Liver (tissue), 9 donors: ENCODE results near the gene SSBP2. TPM values are rescaled to one million over a fixed set of nuclear protein-coding genes. Genes with fewer than 3 reads are reported as not detected.

Experiments
- DNase-seq: peaks from one replicate; pipeline ENCODE4 v3.0.0-alpha.2; 2017; ENCODE audit warnings: low spot score
- H3K27ac ChIP-seq, 2 donors: one replicate each; pipeline ENCODE4 v1.7.0; 2013; ENCODE audit warnings: inconsistent platforms in 2 of 2, low read length in 2 of 2, control low read depth in 1 of 2, low read depth in 1 of 2, mild to moderate bottlenecking in 1 of 2
- H3K27me3 ChIP-seq, 4 donors: one replicate each; pipeline versions ENCODE4 v1.6.1 to v1.7.0; 2013; ENCODE audit warnings: low read length in 3 of 4, inconsistent platforms in 1 of 4, mild to moderate bottlenecking in 1 of 4, moderate library complexity in 1 of 4; ENCODE audit not compliant: control insufficient read depth in 4 of 4, insufficient read depth in 4 of 4
- H3K36me3 ChIP-seq, 4 donors: one replicate each; pipeline versions ENCODE4 v1.6.1 to v1.7.0; 2013; ENCODE audit warnings: low read length in 3 of 4, mild to moderate bottlenecking in 3 of 4, low read depth in 1 of 4, moderate library complexity in 1 of 4; ENCODE audit not compliant: control insufficient read depth in 4 of 4, insufficient read depth in 3 of 4
- H3K4me1 ChIP-seq, 4 donors: one replicate each; pipeline versions ENCODE4 v1.6.1 to v1.7.0; 2013; ENCODE audit warnings: low read length in 3 of 4, mild to moderate bottlenecking in 3 of 4, moderate library complexity in 1 of 4; ENCODE audit not compliant: control insufficient read depth in 4 of 4, insufficient read depth in 4 of 4
- H3K4me3 ChIP-seq, 3 donors: one replicate each; pipeline versions ENCODE4 v1.6.1 to v1.7.0; 2013; ENCODE audit warnings: low read length in 3 of 3, control low read depth in 1 of 3, low read depth in 1 of 3, mild to moderate bottlenecking in 1 of 3
- H3K9ac ChIP-seq, 2 donors: one replicate each; pipeline ENCODE4 v1.7.0; 2013; ENCODE audit warnings: low read length in 2 of 2, mild to moderate bottlenecking in 2 of 2, moderate library complexity in 2 of 2, control low read depth in 1 of 2, low read depth in 1 of 2
- H3K9me3 ChIP-seq, 4 donors: one replicate each; pipeline versions ENCODE4 v1.6.1 to v1.7.0; 2013; ENCODE audit warnings: low read length in 3 of 4; ENCODE audit not compliant: control insufficient read depth in 4 of 4
- ATF3 ChIP-seq: IDR thresholded peaks from 2 replicates; pipeline ENCODE4 v1.6.1; 2016; ENCODE audit warnings: antibody characterized with exemption
- CTCF ChIP-seq: fragments of 150-350 bp; IDR thresholded peaks from 2 replicates; pipeline ENCODE4 v1.5.1; 2017; ENCODE audit warnings: improper control_type of control experiment, low read depth, low read length; ENCODE audit not compliant: missing input control
- EGR1 ChIP-seq, 2 donors: IDR thresholded peaks; 2 replicates each; pipeline ENCODE4 v1.6.1; 2016 to 2018; ENCODE audit warnings: antibody characterized with exemption in 2 of 2, low read depth in 2 of 2
- FOXA1 ChIP-seq: IDR thresholded peaks from 2 replicates; pipeline ENCODE4 v1.6.1; 2016; ENCODE audit warnings: antibody characterized with exemption
- FOXA2 ChIP-seq: IDR thresholded peaks from 2 replicates; pipeline ENCODE4 v1.6.1; 2016; ENCODE audit warnings: antibody characterized with exemption
- GABPA ChIP-seq, 2 donors: IDR thresholded peaks in 1 of 2; conservative IDR thresholded peaks in 1 of 2; 2 replicates each; pipeline ENCODE4 v1.6.1; 2016; ENCODE audit warnings: antibody characterized with exemption in 2 of 2, mild to moderate bottlenecking in 1 of 2, moderate library complexity in 1 of 2
- HNF4A ChIP-seq, 2 donors: conservative IDR thresholded peaks; 2 replicates each; pipeline ENCODE4 v1.6.1; 2016; ENCODE audit warnings: antibody characterized with exemption in 2 of 2, mild to moderate bottlenecking in 2 of 2
- HNF4G ChIP-seq: IDR thresholded peaks from 2 replicates; pipeline ENCODE4 v1.6.1; 2016; ENCODE audit warnings: antibody characterized with exemption
- JUND ChIP-seq, 2 donors: IDR thresholded peaks; 2 replicates each; pipeline ENCODE4 v1.6.1; 2016; ENCODE audit warnings: antibody characterized with exemption in 2 of 2
- NR2F2 ChIP-seq: IDR thresholded peaks from 2 replicates; pipeline ENCODE4 v1.6.1; 2016; ENCODE audit warnings: antibody characterized with exemption
- RAD21 ChIP-seq, 2 donors: IDR thresholded peaks; 2 replicates each; pipeline ENCODE4 v1.6.1; 2016; ENCODE audit warnings: antibody characterized with exemption in 2 of 2, mild to moderate bottlenecking in 2 of 2
- REST ChIP-seq: IDR thresholded peaks from 2 replicates; pipeline ENCODE4 v1.6.1; 2016; ENCODE audit warnings: antibody characterized with exemption, mild to moderate bottlenecking
- RXRA ChIP-seq, 2 donors: IDR thresholded peaks; 2 replicates each; pipeline ENCODE4 v1.6.1; 2017 to 2018; ENCODE audit warnings: antibody characterized with exemption in 2 of 2, mild to moderate bottlenecking in 1 of 2
- SP1 ChIP-seq: IDR thresholded peaks from 2 replicates; pipeline ENCODE4 v1.6.1; 2018; ENCODE audit warnings: antibody characterized with exemption, mild to moderate bottlenecking
- TAF1 ChIP-seq: conservative IDR thresholded peaks from 2 replicates; pipeline ENCODE4 v1.6.1; 2016; ENCODE audit warnings: antibody characterized with exemption, mild to moderate bottlenecking
- YY1 ChIP-seq: IDR thresholded peaks from 2 replicates; pipeline ENCODE4 v1.6.1; 2016; ENCODE audit warnings: antibody characterized with exemption, mild to moderate bottlenecking
- ZBTB33 ChIP-seq: IDR thresholded peaks from 2 replicates; pipeline ENCODE4 v1.6.1; 2016; ENCODE audit warnings: antibody characterized with exemption
- WGBS: extraction: QIAGEN DNeasy Blood & Tissue Kit; methylation state at CpG from one replicate; pipeline ENCODE4 v1.1.7; 2013; 5-methylcytosine and 5-hydroxymethylcytosine counted together
- polyA plus RNA-seq, 2 donors: library from polyadenylated mRNA; stranded (reverse) in 1 of 2; unstranded in 1 of 2; fragments of 200-250 nt in 1 of 2; fragments of >200 nt in 1 of 2; fragmentation: Nextera tagmentation in 1 of 2; extraction: Ambion mirVana in 1 of 2; gene quantifications; one replicate each; pipeline versions ENCODE4 v1.2.1 to v1.2.3, GENCODE V29; 2013 to 2015
- total RNA-seq, 2 donors: library from RNA; depleted of rRNA; stranded (reverse); fragments of >200 nt; gene quantifications; one replicate each; pipeline ENCODE4 v1.2.3, GENCODE V29; 2014
- TF ChIP-seq, protein P1 (sequence below): IDR thresholded peaks from 2 replicates; pipeline ENCODE4 v1.6.1; 2016; ENCODE audit warnings: antibody characterized with exemption
- donor health status: healthy.
- donor health status: healthy.
- donor health status: healthy.
- donor health status: healthy.
- donor health status: healthy.

The SSBP2 gene
- total and polyA plus RNA-seq, 4 donors, result 2.2 to 10.1 (median 4.1) TPM

DNA sequence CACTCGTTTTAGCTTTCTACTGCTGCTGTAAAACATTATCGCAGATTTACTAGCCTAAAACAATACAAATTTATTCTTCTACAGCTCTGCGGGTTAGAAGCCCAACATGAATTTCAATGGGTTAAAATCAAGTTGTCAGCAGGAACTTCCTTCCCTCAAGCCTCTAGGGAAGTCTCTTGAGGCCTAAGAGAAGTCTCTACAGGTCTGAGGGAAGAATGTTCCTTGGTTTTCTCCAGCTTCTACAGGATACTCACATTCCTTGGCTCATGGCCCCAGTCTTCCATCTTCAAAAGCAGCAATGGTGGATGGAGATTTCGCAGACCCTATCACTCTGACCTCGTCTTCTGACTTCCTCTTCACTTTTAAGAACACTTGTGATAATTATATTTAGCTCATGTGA, 21.6 kb upstream of the SSBP2 start:
- DNase-seq, result no peak
- Histone ChIP-seq H3K4me1 (no peaks in the 10 kb centered on the region), H3K27me3 (no peaks in the 10 kb centered on the region), H3K27ac (no peak overlapping the region), H3K9ac (no peak overlapping the region), H3K9me3 (no peaks in the 10 kb centered on the region), H3K36me3 (no peaks in the 10 kb centered on the region), H3K4me3 (no peak overlapping the region)
- no peak for TF ChIP-seq GABPA (IDR thresholded peaks at IDR 0.05 in 1 of 2, conservative IDR thresholded peaks at IDR 0.05 in 1 of 2)
- TF ChIP-seq SP1, result no peak
- TF ChIP-seq RAD21 (IDR thresholded peaks at IDR 0.05), result no peak
- no peak for TF ChIP-seq YY1
- no peak for TF ChIP-seq FOXA1
- no peak for TF ChIP-seq EGR1 (IDR thresholded peaks at IDR 0.05; ENCODE audit: low read depth in 2 of 2)
- no peak for TF ChIP-seq HNF4G
- TF ChIP-seq TAF1, result no peak
- no peak for TF ChIP-seq ZBTB33
- TF ChIP-seq REST, result no peak
- TF ChIP-seq ATF3, result no peak
- TF ChIP-seq RXRA (IDR thresholded peaks at IDR 0.05), result no peak
- TF ChIP-seq HNF4A (conservative IDR thresholded peaks at IDR 0.05), result no peak
- TF ChIP-seq, protein P1, sequence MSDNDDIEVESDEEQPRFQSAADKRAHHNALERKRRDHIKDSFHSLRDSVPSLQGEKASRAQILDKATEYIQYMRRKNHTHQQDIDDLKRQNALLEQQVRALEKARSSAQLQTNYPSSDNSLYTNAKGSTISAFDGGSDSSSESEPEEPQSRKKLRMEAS, result no peak
- TF ChIP-seq CTCF, result no peak
- TF ChIP-seq NR2F2, result no peak
- TF ChIP-seq JUND (IDR thresholded peaks at IDR 0.05), result no peak
- TF ChIP-seq FOXA2, result no peak
- 90% methylated on average over 5 of the region's 5 CpGs for WGBS
